GM21526 (cell line): ENCODE results near the gene ZC3H14.

Experiments used
- ATAC-seq: cut with Tn5 transposase; IDR thresholded peaks from one replicate; pipeline ENCODE4 v1.9.1; 2021; ENCODE audit warnings: moderate library complexity; ENCODE audit not compliant: unreplicated experiment, low FRiP score

The ZC3H14 gene

GRCh38 chr14:88551094-88551870, 11.6 kb upstream of the ZC3H14 start:
- ATAC-seq, result no peak

- ATAC-seq, result no peak
These were observed 10.8 kb upstream of the ZC3H14 start for GRCh38 chr14:88551980-88552431.

GRCh38 chr14:88552876-88553275, 10.0 kb upstream of the ZC3H14 start:
- ATAC-seq, result no peak

- no peak for ATAC-seq
These were observed 8.9 kb upstream of the ZC3H14 start for GRCh38 chr14:88553886-88554456.

GRCh38 chr14:88554457-88555286, 8.2 kb upstream of the ZC3H14 start, which contains the start of gene PTPN21:
Gene PTPN21, minus strand, starts transcription at chr14:88555007. Its CDS starts 4,590 bp downstream, at chr14:88550417.
- no peak for ATAC-seq

- ATAC-seq, result no peak
These were observed 6.3 kb upstream of the ZC3H14 start for GRCh38 chr14:88556581-88556980.

- no peak for ATAC-seq
These were observed 3.0 kb upstream of the ZC3H14 start for GRCh38 chr14:88559852-88560251.

- ATAC-seq, result no peak
These were observed 356 bp upstream of the ZC3H14 start for GRCh38 chr14:88562532-88562830.

GRCh38 chr14:88563845-88564244, 1.0 kb downstream of the ZC3H14 start:
- ATAC-seq, result no peak

- no peak for ATAC-seq
These were observed 2.6 kb downstream of the ZC3H14 start for GRCh38 chr14:88565427-88565826.

- ATAC-seq, result no peak
These were observed 5.4 kb downstream of the ZC3H14 start for GRCh38 chr14:88568196-88568595.

GRCh38 chr14:88572117-88572516, 9.3 kb downstream of the ZC3H14 start:
- ATAC-seq, result no peak

GRCh38 chr14:88576222-88576621, 13.4 kb downstream of the ZC3H14 start:
- ATAC-seq, result no peak

GRCh38 chr14:88584451-88584850, 21.6 kb downstream of the ZC3H14 start:
- no peak for ATAC-seq

GRCh38 chr14:88588081-88588480, 25.2 kb downstream of the ZC3H14 start:
- no peak for ATAC-seq

- no peak for ATAC-seq
These were observed 27.3 kb downstream of the ZC3H14 start for GRCh38 chr14:88590173-88590572.

- ATAC-seq, result no peak
These were observed 29.2 kb downstream of the ZC3H14 start for GRCh38 chr14:88592031-88592430.

- no peak for ATAC-seq
These were observed 34.2 kb downstream of the ZC3H14 start for GRCh38 chr14:88597038-88597437.

GRCh38 chr14:88597601-88598000, 34.8 kb downstream of the ZC3H14 start:
- no peak for ATAC-seq

GRCh38 chr14:88598097-88598675, 35.3 kb downstream of the ZC3H14 start:
- ATAC-seq, result no peak

- peak; percentile 33 for ATAC-seq
These were observed 36.5 kb downstream of the ZC3H14 start for GRCh38 chr14:88599326-88599725.
